ENCODE data around the gene MAP3K14.

- TF ChIP-seq CTCF (IDR thresholded peaks at IDR 0.05; ENCODE audit: low read depth, low read length, missing input control) (no peak), YY1 (IDR thresholded peaks at IDR 0.05) (no peak), SP1 (IDR thresholded peaks at IDR 0.05) (no peak), ATF3 (IDR thresholded peaks at IDR 0.05) (no peak), FOXA2 (IDR thresholded peaks at IDR 0.05) (no peak), MAX (IDR thresholded peaks at IDR 0.05) (no peak), REST (IDR thresholded peaks at IDR 0.05) (no peak), RXRA (IDR thresholded peaks at IDR 0.05) (no peak), TAF1 (conservative IDR thresholded peaks at IDR 0.05) (no peak), JUND (IDR thresholded peaks at IDR 0.05) (no peak), RAD21 (IDR thresholded peaks at IDR 0.05) (no peak), EGR1 (IDR thresholded peaks at IDR 0.05; ENCODE audit: low read depth in 2 of 2) (no peak), ZBTB33 (IDR thresholded peaks at IDR 0.05) (no peak)
Observed at GRCh38 chr17:45341533-45342158, 24.8 kb upstream of the MAP3K14 start.

Measured in liver (tissue), 3 donors.